Urinary bladder (tissue), 4 donors: ENCODE data around the gene BICD1. TPM values are rescaled to one million over a fixed set of nuclear protein-coding genes. Genes with fewer than 3 reads are reported as not detected.

ENCODE experiments used
- DNase-seq: peaks from one replicate; pipeline ENCODE4 v3.0.0-alpha.2; 2015; ENCODE audit errors: extremely low spot score
- H3K27ac ChIP-seq: one replicate; pipeline ENCODE4 v1.5.1; 2013; ENCODE audit warnings: low read depth, mild to moderate bottlenecking, moderate library complexity
- H3K36me3 ChIP-seq: one replicate; pipeline ENCODE4 v1.6.1; 2013; ENCODE audit warnings: mild to moderate bottlenecking, moderate library complexity; ENCODE audit not compliant: insufficient read depth
- H3K4me1 ChIP-seq: one replicate; pipeline ENCODE4 v1.6.1; 2013; ENCODE audit warnings: mild to moderate bottlenecking, moderate library complexity; ENCODE audit not compliant: insufficient read depth
- H3K4me3 ChIP-seq: one replicate; pipeline ENCODE4 v1.5.1; 2013; ENCODE audit warnings: low read depth, low read length
- WGBS: extraction: QIAGEN DNeasy Blood & Tissue Kit; methylation state at CpG from one replicate; pipeline ENCODE4 v1.1.7; 2013; 5-methylcytosine and 5-hydroxymethylcytosine counted together
- polyA plus RNA-seq: library from polyadenylated mRNA; stranded (reverse); fragments of 200-250 nt; gene quantifications from one replicate; pipeline ENCODE4 v1.2.3, GENCODE V29; 2013
- total RNA-seq: library from RNA; depleted of rRNA; stranded (reverse); fragments of >200 nt; gene quantifications from one replicate; pipeline ENCODE4 v1.2.3, GENCODE V29; 2014
- donor health status: healthy with polysubstance abuse.
- donor health status: healthy.

BICD1 gene
- total and polyA plus RNA-seq, 2 donors = 8.8 to 38.1 TPM

- 87% methylated on average over 4 of the region's 4 CpGs for WGBS
- no peak for DNase-seq
- Histone ChIP-seq H3K27ac (no peak overlapping the region), H3K36me3 (no peaks in the 10 kb centered on the region), H3K4me3 (no peak overlapping the region), H3K4me1 (no peaks in the 10 kb centered on the region)
These were observed 260.7 kb downstream of the BICD1 start for GRCh38 chr12:32367381-32367780.

GRCh38 chr12:32369202-32369601 is 262.6 kb downstream of the BICD1 start:
- Histone ChIP-seq H3K36me3 (no peaks in the 10 kb centered on the region), H3K4me1 (no peaks in the 10 kb centered on the region), H3K4me3 (no peak overlapping the region), H3K27ac (no peak overlapping the region)
- WGBS = 44% methylated on average over 4 of the region's 4 CpGs
- DNase-seq = no peak

DNA sequence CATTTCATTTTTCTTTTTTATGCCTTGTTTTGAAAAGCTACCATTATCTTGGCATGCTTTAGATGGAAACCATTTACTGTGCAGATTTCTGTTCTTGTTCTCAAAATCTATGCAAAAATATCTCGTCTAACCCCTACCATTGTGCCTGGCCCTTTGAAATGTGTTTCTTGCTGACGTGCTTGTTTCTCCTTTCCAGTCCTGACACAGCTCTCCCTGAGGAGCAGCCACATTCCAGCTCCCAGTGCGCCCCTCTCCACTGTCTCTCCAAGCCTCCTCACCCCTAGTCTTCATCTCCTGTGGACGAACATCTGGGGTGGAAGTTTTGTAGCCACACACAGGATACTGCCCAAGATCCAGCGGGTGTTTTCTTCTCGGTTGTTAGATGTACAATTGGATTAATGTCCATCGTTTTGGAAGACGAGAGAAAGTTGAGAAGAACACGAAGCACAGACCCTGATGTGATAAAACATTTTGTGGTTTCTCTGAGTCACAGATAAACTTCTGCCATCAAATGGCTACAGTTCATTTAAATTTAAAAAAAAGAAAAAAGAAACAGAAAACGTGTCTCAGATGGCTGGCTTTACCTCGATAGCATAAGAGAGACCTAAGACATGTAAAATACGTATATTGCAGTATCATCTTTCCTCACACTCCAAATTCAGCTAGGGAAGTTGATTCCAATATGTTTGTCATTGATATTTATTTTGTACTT is 270.9 kb downstream of the BICD1 start:
- Histone ChIP-seq H3K4me1 (no peaks in the 10 kb centered on the region), H3K27ac (no peak overlapping the region), H3K36me3 (no peaks in the 10 kb centered on the region), H3K4me3 (no peak overlapping the region)
- WGBS = 74% methylated on average over 12 of the region's 12 CpGs
- DNase-seq = no peak

GRCh38 chr12:32379213-32379612 is 272.6 kb downstream of the BICD1 start:
- 86% methylated on average over 10 of the region's 10 CpGs for WGBS
- DNase-seq = no peak
- no peaks in the 10 kb centered on the region for H3K36me3 ChIP-seq
- no peak overlapping the region for H3K4me3 ChIP-seq
- no peaks in the 10 kb centered on the region for H3K4me1 ChIP-seq
- H3K27ac ChIP-seq = no peak overlapping the region

GRCh38 chr12:32379667-32380066 is 273.0 kb downstream of the BICD1 start:
- Histone ChIP-seq H3K4me3 (no peak overlapping the region), H3K4me1 (no peaks in the 10 kb centered on the region), H3K27ac (no peak overlapping the region), H3K36me3 (no peaks in the 10 kb centered on the region)
- 88% methylated on average over 8 of the region's 8 CpGs for WGBS
- DNase-seq = no peak

DNA sequence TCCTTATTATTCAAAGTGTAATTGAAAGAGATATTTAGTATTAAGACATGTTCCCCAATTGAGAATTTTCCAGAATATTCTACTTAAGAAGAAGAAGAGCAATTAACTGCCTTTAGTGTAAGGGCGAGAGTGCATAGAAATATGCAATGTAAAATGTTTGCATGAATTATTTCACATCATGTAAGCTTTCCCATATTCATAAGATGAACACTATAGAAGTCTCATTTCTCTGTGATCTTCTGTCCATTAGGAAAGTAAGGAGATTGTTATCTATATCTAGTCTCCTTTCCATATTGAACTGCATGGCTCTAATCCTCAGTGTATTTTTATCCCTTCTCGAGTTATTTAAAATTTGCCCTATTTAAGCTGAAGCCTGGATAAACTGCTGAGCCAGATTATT is 275.6 kb downstream of the BICD1 start:
- WGBS = 74% methylated on average over 2 of the region's 2 CpGs
- no peak for DNase-seq
- H3K27ac ChIP-seq = no peak overlapping the region
- no peak overlapping the region for H3K4me3 ChIP-seq
- no peaks in the 10 kb centered on the region for H3K36me3 ChIP-seq
- H3K4me1 ChIP-seq = no peaks in the 10 kb centered on the region

- 35% methylated on average over 47 of the region's 47 CpGs for WGBS
- Histone ChIP-seq H3K27ac (no peak overlapping the region), H3K4me3 (peak overlapping the region; percentile 23), H3K4me1 (no peaks in the 10 kb centered on the region), H3K36me3 (no peaks in the 10 kb centered on the region)
- DNase-seq = no peak
These were observed 284.0 kb downstream of the BICD1 start for GRCh38 chr12:32390572-32391219.

- Histone ChIP-seq H3K27ac (no peak overlapping the region), H3K36me3 (no peaks in the 10 kb centered on the region), H3K4me1 (no peaks in the 10 kb centered on the region), H3K4me3 (no peak overlapping the region)
- DNase-seq = no peak
These were observed 288.4 kb downstream of the BICD1 start for GRCh38 chr12:32395026-32395425.

- 52% methylated on average over 4 of the region's 4 CpGs for WGBS
- H3K4me3 ChIP-seq = no peak overlapping the region
- no peak overlapping the region for H3K27ac ChIP-seq
- no peaks in the 10 kb centered on the region for H3K36me3 ChIP-seq
- no peaks in the 10 kb centered on the region for H3K4me1 ChIP-seq
- DNase-seq = no peak
These were observed 291.0 kb downstream of the BICD1 start for GRCh38 chr12:32397696-32398095.

DNA sequence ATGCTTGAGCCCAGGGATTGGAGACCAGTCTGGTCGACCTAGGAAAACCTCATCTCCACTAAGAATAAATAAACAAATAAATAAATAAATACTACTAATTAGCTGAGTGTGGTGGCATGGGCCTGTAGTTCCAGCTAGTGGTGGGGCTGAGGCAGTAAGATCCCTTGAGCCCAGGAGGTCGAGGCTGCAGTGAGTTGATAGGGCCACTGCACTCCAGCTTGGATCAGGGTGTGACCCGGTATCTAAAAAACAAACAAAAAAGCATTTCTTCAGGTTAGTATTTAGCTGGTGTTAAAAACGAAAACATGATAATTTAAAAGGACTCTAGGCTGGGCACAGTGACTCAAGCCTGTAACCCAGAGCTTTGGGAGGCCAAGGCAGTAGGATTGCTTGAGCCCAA is 291.5 kb downstream of the BICD1 start:
- WGBS = 88% methylated on average over 4 of the region's 4 CpGs
- no peaks in the 10 kb centered on the region for H3K36me3 ChIP-seq
- no peak overlapping the region for H3K4me3 ChIP-seq
- no peak overlapping the region for H3K27ac ChIP-seq
- H3K4me1 ChIP-seq = no peaks in the 10 kb centered on the region
- DNase-seq = no peak

GRCh38 chr12:32398816-32399369 is 292.2 kb downstream of the BICD1 start:
- no peak for DNase-seq
- 2% methylated on average over 36 of the region's 36 CpGs for WGBS
- Histone ChIP-seq H3K4me3 (peak overlapping the region; percentile 61), H3K4me1 (no peaks in the 10 kb centered on the region), H3K27ac (no peak overlapping the region), H3K36me3 (no peaks in the 10 kb centered on the region)

GRCh38 chr12:32399370-32400113 is 292.9 kb downstream of the BICD1 start, which contains the start of gene FGD4:
Gene FGD4 (plus strand): TSS chr12:32399558.
- Histone ChIP-seq H3K36me3 (no peaks in the 10 kb centered on the region), H3K27ac (peak within 1 kb of the TSS; percentile 70), H3K4me1 (no peaks in the 10 kb centered on the region), H3K4me3 (peak within 1 kb of the TSS; percentile 61)
- under 1% methylated on average over 82 of the region's 82 CpGs for WGBS
- peak; percentile 45 for DNase-seq

DNA sequence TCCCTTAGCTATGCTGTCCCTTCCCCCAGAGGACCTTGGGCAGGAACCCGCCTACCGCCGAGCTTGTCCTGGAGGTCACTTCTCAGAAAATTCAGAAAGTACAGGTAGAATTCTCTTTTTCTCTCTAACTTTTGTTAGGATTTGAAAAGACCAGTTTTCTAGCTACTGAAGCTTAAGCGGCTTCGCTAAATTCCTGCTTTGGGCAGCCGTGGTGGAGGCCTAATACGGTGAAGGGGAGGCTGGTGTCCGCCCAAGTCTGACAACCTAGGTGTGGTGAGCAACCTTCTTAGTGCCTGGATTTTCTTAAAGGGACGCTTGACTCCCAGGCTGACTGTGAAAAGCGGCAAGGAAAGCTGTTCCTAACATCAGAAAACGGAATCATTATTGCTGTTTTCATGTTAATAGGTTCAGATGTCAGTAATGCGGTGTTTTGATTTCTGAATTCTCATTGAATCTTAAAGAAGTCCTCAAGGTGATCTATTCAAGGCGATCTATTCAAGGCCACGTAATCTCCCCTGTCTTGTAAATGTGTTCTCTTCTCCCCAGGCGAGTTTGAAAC is 293.5 kb downstream of the BICD1 start:
- no peaks in the 10 kb centered on the region for H3K4me1 ChIP-seq
- 18% methylated on average over 15 of the region's 15 CpGs for WGBS
- peak overlapping the region; percentile 70 for H3K27ac ChIP-seq
- no peaks in the 10 kb centered on the region for H3K36me3 ChIP-seq
- peak overlapping the region; percentile 61 for H3K4me3 ChIP-seq
- no peak for DNase-seq
